ENCODE results near the gene FMNL2.

The FMNL2 gene

GRCh38 chr2:152569186-152569585 is 234.2 kb downstream of the FMNL2 start:
- Histone ChIP-seq H3K4me1 (ENCODE audit: control insufficient read depth, insufficient read depth, low read length) (peaks cover 2% of the 10 kb centered on the region), H3K27ac (ENCODE audit: low read length) (no peak overlapping the region), H3K9ac (ENCODE audit: low read length in 2 of 2) (no peak overlapping the region), H3K27me3 (ENCODE audit: control insufficient read depth in 1 of 2, insufficient read depth in 2 of 2, low read length in 2 of 2) (no peaks in the 10 kb centered on the region), H3K9me3 (ENCODE audit: control insufficient read depth in 2 of 2, low read length in 2 of 2) (no peaks in the 10 kb centered on the region), H3K36me3 (ENCODE audit: control insufficient read depth in 2 of 2, insufficient read depth in 2 of 2, low read length in 2 of 2) (no peaks in the 10 kb centered on the region), H3K4me3 (ENCODE audit: low read length in 2 of 2) (no peak overlapping the region)

- Histone ChIP-seq H3K4me1 (ENCODE audit: control insufficient read depth, insufficient read depth, low read length) (peaks cover 2% of the 10 kb centered on the region), H3K4me3 (ENCODE audit: low read length in 2 of 2) (no peak overlapping the region), H3K27ac (ENCODE audit: low read length) (no peak overlapping the region), H3K9ac (ENCODE audit: low read length in 2 of 2) (no peak overlapping the region), H3K27me3 (ENCODE audit: control insufficient read depth in 1 of 2, insufficient read depth in 2 of 2, low read length in 2 of 2) (no peaks in the 10 kb centered on the region), H3K9me3 (ENCODE audit: control insufficient read depth in 2 of 2, low read length in 2 of 2) (no peaks in the 10 kb centered on the region), H3K36me3 (ENCODE audit: control insufficient read depth in 2 of 2, insufficient read depth in 2 of 2, low read length in 2 of 2) (no peaks in the 10 kb centered on the region)
These were observed 236.2 kb downstream of the FMNL2 start for GRCh38 chr2:152571048-152571766.

GRCh38 chr2:152572031-152572430 is 237.1 kb downstream of the FMNL2 start:
- Histone ChIP-seq H3K4me1 (ENCODE audit: control insufficient read depth, insufficient read depth, low read length) (peaks cover 2% of the 10 kb centered on the region), H3K27ac (ENCODE audit: low read length) (no peak overlapping the region), H3K9ac (ENCODE audit: low read length in 2 of 2) (no peak overlapping the region), H3K4me3 (ENCODE audit: low read length in 2 of 2) (no peak overlapping the region), H3K27me3 (ENCODE audit: control insufficient read depth in 1 of 2, insufficient read depth in 2 of 2, low read length in 2 of 2) (no peaks in the 10 kb centered on the region), H3K9me3 (ENCODE audit: control insufficient read depth in 2 of 2, low read length in 2 of 2) (no peaks in the 10 kb centered on the region), H3K36me3 (ENCODE audit: control insufficient read depth in 2 of 2, insufficient read depth in 2 of 2, low read length in 2 of 2) (no peaks in the 10 kb centered on the region)

- Histone ChIP-seq H3K4me3 (ENCODE audit: low read length in 2 of 2) (no peak overlapping the region), H3K4me1 (ENCODE audit: control insufficient read depth, insufficient read depth, low read length) (peaks cover 2% of the 10 kb centered on the region), H3K27ac (ENCODE audit: low read length) (no peak overlapping the region), H3K9me3 (ENCODE audit: control insufficient read depth in 2 of 2, low read length in 2 of 2) (no peaks in the 10 kb centered on the region), H3K27me3 (ENCODE audit: control insufficient read depth in 1 of 2, insufficient read depth in 2 of 2, low read length in 2 of 2) (no peaks in the 10 kb centered on the region), H3K36me3 (ENCODE audit: control insufficient read depth in 2 of 2, insufficient read depth in 2 of 2, low read length in 2 of 2) (no peaks in the 10 kb centered on the region), H3K9ac (ENCODE audit: low read length in 2 of 2) (no peak overlapping the region)
These were observed 238.2 kb downstream of the FMNL2 start for GRCh38 chr2:152573168-152573567.

- no peak overlapping the region for H3K27ac ChIP-seq (ENCODE audit: low read length)
- H3K27me3 ChIP-seq (ENCODE audit: control insufficient read depth in 1 of 2, insufficient read depth in 2 of 2, low read length in 2 of 2), result no peaks in the 10 kb centered on the region
- H3K4me3 ChIP-seq (ENCODE audit: low read length in 2 of 2), result no peak overlapping the region
- no peaks in the 10 kb centered on the region for H3K9me3 ChIP-seq (ENCODE audit: control insufficient read depth in 2 of 2, low read length in 2 of 2)
- H3K36me3 ChIP-seq (ENCODE audit: control insufficient read depth in 2 of 2, insufficient read depth in 2 of 2, low read length in 2 of 2), result no peaks in the 10 kb centered on the region
- no peaks in the 10 kb centered on the region for H3K4me1 ChIP-seq (ENCODE audit: control insufficient read depth, insufficient read depth, low read length)
- H3K9ac ChIP-seq (ENCODE audit: low read length in 2 of 2), result no peak overlapping the region
These were observed 242.6 kb downstream of the FMNL2 start for GRCh38 chr2:152577579-152577978.

GRCh38 chr2:152578573-152578972 is 243.6 kb downstream of the FMNL2 start:
- H3K9me3 ChIP-seq (ENCODE audit: control insufficient read depth in 2 of 2, low read length in 2 of 2), result no peaks in the 10 kb centered on the region
- H3K36me3 ChIP-seq (ENCODE audit: control insufficient read depth in 2 of 2, insufficient read depth in 2 of 2, low read length in 2 of 2), result no peaks in the 10 kb centered on the region
- no peak overlapping the region for H3K9ac ChIP-seq (ENCODE audit: low read length in 2 of 2)
- H3K27ac ChIP-seq (ENCODE audit: low read length), result no peak overlapping the region
- no peaks in the 10 kb centered on the region for H3K4me1 ChIP-seq (ENCODE audit: control insufficient read depth, insufficient read depth, low read length)
- H3K4me3 ChIP-seq (ENCODE audit: low read length in 2 of 2), result no peak overlapping the region
- H3K27me3 ChIP-seq (ENCODE audit: control insufficient read depth in 1 of 2, insufficient read depth in 2 of 2, low read length in 2 of 2), result no peaks in the 10 kb centered on the region

- Histone ChIP-seq H3K9ac (ENCODE audit: low read length in 2 of 2) (no peak overlapping the region), H3K27ac (ENCODE audit: low read length) (no peak overlapping the region), H3K4me3 (ENCODE audit: low read length in 2 of 2) (no peak overlapping the region), H3K4me1 (ENCODE audit: control insufficient read depth, insufficient read depth, low read length) (no peaks in the 10 kb centered on the region), H3K9me3 (ENCODE audit: control insufficient read depth in 2 of 2, low read length in 2 of 2) (no peaks in the 10 kb centered on the region), H3K36me3 (ENCODE audit: control insufficient read depth in 2 of 2, insufficient read depth in 2 of 2, low read length in 2 of 2) (no peaks in the 10 kb centered on the region), H3K27me3 (ENCODE audit: control insufficient read depth in 1 of 2, insufficient read depth in 2 of 2, low read length in 2 of 2) (no peaks in the 10 kb centered on the region)
These were observed 245.7 kb downstream of the FMNL2 start for GRCh38 chr2:152580714-152581113.

- Histone ChIP-seq H3K4me1 (ENCODE audit: control insufficient read depth, insufficient read depth, low read length) (peaks cover 6% of the 10 kb centered on the region), H3K9me3 (ENCODE audit: control insufficient read depth in 2 of 2, low read length in 2 of 2) (no peaks in the 10 kb centered on the region), H3K27ac (ENCODE audit: low read length) (no peak overlapping the region), H3K27me3 (ENCODE audit: control insufficient read depth in 1 of 2, insufficient read depth in 2 of 2, low read length in 2 of 2) (no peaks in the 10 kb centered on the region), H3K4me3 (ENCODE audit: low read length in 2 of 2) (no peak overlapping the region), H3K9ac (ENCODE audit: low read length in 2 of 2) (no peak overlapping the region), H3K36me3 (ENCODE audit: control insufficient read depth in 2 of 2, insufficient read depth in 2 of 2, low read length in 2 of 2) (no peaks in the 10 kb centered on the region)
These were observed 246.4 kb downstream of the FMNL2 start for GRCh38 chr2:152581360-152581759.

GRCh38 chr2:152582081-152582480 is 247.1 kb downstream of the FMNL2 start:
- Histone ChIP-seq H3K27ac (ENCODE audit: low read length) (no peak overlapping the region), H3K36me3 (ENCODE audit: control insufficient read depth in 2 of 2, insufficient read depth in 2 of 2, low read length in 2 of 2) (no peaks in the 10 kb centered on the region), H3K9me3 (ENCODE audit: control insufficient read depth in 2 of 2, low read length in 2 of 2) (no peaks in the 10 kb centered on the region), H3K4me1 (ENCODE audit: control insufficient read depth, insufficient read depth, low read length) (peaks cover 6% of the 10 kb centered on the region), H3K9ac (ENCODE audit: low read length in 2 of 2) (no peak overlapping the region), H3K4me3 (ENCODE audit: low read length in 2 of 2) (no peak overlapping the region), H3K27me3 (ENCODE audit: control insufficient read depth in 1 of 2, insufficient read depth in 2 of 2, low read length in 2 of 2) (no peaks in the 10 kb centered on the region)

- Histone ChIP-seq H3K27ac (ENCODE audit: low read length) (no peak overlapping the region), H3K27me3 (ENCODE audit: control insufficient read depth in 1 of 2, insufficient read depth in 2 of 2, low read length in 2 of 2) (no peaks in the 10 kb centered on the region), H3K9me3 (ENCODE audit: control insufficient read depth in 2 of 2, low read length in 2 of 2) (no peaks in the 10 kb centered on the region), H3K4me3 (ENCODE audit: low read length in 2 of 2) (no peak overlapping the region), H3K36me3 (ENCODE audit: control insufficient read depth in 2 of 2, insufficient read depth in 2 of 2, low read length in 2 of 2) (no peaks in the 10 kb centered on the region), H3K9ac (ENCODE audit: low read length in 2 of 2) (no peak overlapping the region), H3K4me1 (ENCODE audit: control insufficient read depth, insufficient read depth, low read length) (peaks cover 6% of the 10 kb centered on the region)
These were observed 248.7 kb downstream of the FMNL2 start for GRCh38 chr2:152583512-152584229.

- H3K4me3 ChIP-seq (ENCODE audit: low read length in 2 of 2), result no peak overlapping the region
- H3K9me3 ChIP-seq (ENCODE audit: control insufficient read depth in 2 of 2, low read length in 2 of 2), result no peaks in the 10 kb centered on the region
- H3K27me3 ChIP-seq (ENCODE audit: control insufficient read depth in 1 of 2, insufficient read depth in 2 of 2, low read length in 2 of 2), result no peaks in the 10 kb centered on the region
- H3K9ac ChIP-seq (ENCODE audit: low read length in 2 of 2), result no peak overlapping the region
- no peak overlapping the region for H3K27ac ChIP-seq (ENCODE audit: low read length)
- peaks cover 6% of the 10 kb centered on the region for H3K4me1 ChIP-seq (ENCODE audit: control insufficient read depth, insufficient read depth, low read length)
- no peaks in the 10 kb centered on the region for H3K36me3 ChIP-seq (ENCODE audit: control insufficient read depth in 2 of 2, insufficient read depth in 2 of 2, low read length in 2 of 2)
These were observed 249.3 kb downstream of the FMNL2 start for GRCh38 chr2:152584301-152584700.

All from stomach smooth muscle (tissue), 2 donors.